ENCODE measurements around the gene UTP18. TPM values are rescaled to one million over a fixed set of nuclear protein-coding genes. Genes with fewer than 3 reads are reported as not detected.

UTP18 gene
- total RNA-seq, 3 donors from 2014 or later = 12.6 to 21.0 (median 16.3) TPM

DNA sequence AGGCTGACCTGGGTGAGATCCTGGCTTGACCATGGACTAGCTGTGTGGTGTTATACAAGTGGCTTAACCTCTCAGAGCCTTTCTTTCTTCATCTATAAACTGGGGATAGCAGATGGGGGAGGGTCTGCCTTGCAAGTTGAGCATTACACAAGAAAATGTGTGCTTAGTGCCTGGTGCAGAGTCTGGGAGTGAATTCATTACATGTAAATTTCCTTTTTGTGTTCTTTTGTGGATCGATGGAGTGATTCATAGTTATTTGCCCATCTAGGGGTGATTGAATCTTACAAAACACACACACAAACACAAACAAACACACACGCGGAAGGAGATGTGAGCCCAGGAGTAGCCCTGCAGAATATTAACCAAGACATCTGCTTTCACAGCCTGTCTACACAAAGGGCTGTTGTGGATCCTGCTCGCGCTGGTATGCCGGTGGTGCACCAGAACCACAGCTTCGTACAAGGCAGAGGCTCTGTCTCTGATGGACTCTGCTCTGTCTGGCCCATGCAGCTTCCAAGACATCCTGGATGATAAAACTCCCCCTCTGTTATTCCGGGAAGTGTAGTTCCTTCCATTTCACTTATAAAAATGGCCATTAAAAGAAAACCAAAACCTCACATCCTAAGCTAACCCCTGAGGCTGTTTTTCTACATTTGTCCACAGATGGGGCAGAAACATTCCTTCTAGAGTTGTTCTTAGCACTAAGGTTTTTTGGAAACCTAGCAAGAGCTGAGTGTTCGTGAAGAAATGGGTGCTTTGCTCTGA lies 86.1 kb downstream of the UTP18 start:
- no peak for DNase-seq
- Histone ChIP-seq H3K4me1 (ENCODE audit: low read depth) (no peaks in the 10 kb centered on the region), H3K36me3 (ENCODE audit: low read depth) (no peaks in the 10 kb centered on the region), H3K9me3 (no peaks in the 10 kb centered on the region), H3K4me3 (no peak overlapping the region)
- intact Hi-C loops (cut with DNase I, micrococcal nuclease) = no loop called here
- ATAC-seq = no peak
- TF ChIP-seq, protein P1, sequence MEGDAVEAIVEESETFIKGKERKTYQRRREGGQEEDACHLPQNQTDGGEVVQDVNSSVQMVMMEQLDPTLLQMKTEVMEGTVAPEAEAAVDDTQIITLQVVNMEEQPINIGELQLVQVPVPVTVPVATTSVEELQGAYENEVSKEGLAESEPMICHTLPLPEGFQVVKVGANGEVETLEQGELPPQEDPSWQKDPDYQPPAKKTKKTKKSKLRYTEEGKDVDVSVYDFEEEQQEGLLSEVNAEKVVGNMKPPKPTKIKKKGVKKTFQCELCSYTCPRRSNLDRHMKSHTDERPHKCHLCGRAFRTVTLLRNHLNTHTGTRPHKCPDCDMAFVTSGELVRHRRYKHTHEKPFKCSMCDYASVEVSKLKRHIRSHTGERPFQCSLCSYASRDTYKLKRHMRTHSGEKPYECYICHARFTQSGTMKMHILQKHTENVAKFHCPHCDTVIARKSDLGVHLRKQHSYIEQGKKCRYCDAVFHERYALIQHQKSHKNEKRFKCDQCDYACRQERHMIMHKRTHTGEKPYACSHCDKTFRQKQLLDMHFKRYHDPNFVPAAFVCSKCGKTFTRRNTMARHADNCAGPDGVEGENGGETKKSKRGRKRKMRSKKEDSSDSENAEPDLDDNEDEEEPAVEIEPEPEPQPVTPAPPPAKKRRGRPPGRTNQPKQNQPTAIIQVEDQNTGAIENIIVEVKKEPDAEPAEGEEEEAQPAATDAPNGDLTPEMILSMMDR (IDR thresholded peaks at IDR 0.05) = no peak

Other genes starting within 250 kb of the UTP18 start
- gene SPAG9, start 139.7 kb upstream of the UTP18 start, total RNA-seq = 10 to 100 TPM; 64.1 to 96.7 (median 79.8) TPM
- 10 to 100 TPM; 18.8 to 64.2 (median 23.9) TPM for gene NME1, start 107.0 kb upstream of the UTP18 start, total RNA-seq
- gene NME2, start 94.1 kb upstream of the UTP18 start, total RNA-seq = 100 to 1,000 TPM; 306 to 433 (median 397) TPM
- 10 to 100 TPM; 13.7 to 19.5 (median 15.9) TPM for gene MBTD1, start 497 bp upstream of the UTP18 start, total RNA-seq

Data from mucosa of descending colon (tissue), 3 donors.